GM23338 (cell line): Measurements from ENCODE around the gene DOCK2. TPM values are rescaled to one million over a fixed set of nuclear protein-coding genes. Genes with fewer than 3 reads are reported as not detected.

Experiments
- ATAC-seq: fragments of 200-7000 bp; cut with Tn5 transposase; 3 replicates; pipeline ENCODE4 v1.9.1; 2020
- DNase-seq: peaks from one replicate; pipeline ENCODE4 v3.0.0-alpha.2; 2015; ENCODE audit warnings: low spot score
- H2AFZ ChIP-seq: fragments of 200-600 bp; sonication (generic); 2 replicates; pipeline ENCODE4 v1.8.0; 2016; ENCODE audit warnings: antibody characterized with exemption, mild to moderate bottlenecking, moderate library complexity
- H3F3A ChIP-seq: fragments of 200-600 bp; sonication (generic); replicated peaks from 2 replicates; pipeline ENCODE4 v1.8.0; 2017; ENCODE audit warnings: antibody characterized with exemption, mixed run types, low read depth
- H3K27ac ChIP-seq: fragments of 200-600 bp; sonication (generic); 2 replicates; pipeline ENCODE4 v1.6.1; 2016; ENCODE audit warnings: low read depth
- H3K27me3 ChIP-seq: fragments of 200-600 bp; sonication (generic); 2 replicates; pipeline ENCODE4 v1.8.0; 2016; ENCODE audit warnings: mild to moderate bottlenecking, mixed run types, moderate library complexity; ENCODE audit not compliant: insufficient read depth
- H3K36me3 ChIP-seq: fragments of 200-600 bp; sonication (generic); 2 replicates; pipeline ENCODE4 v1.8.0; 2016; ENCODE audit warnings: mild to moderate bottlenecking; ENCODE audit not compliant: insufficient read depth
- H3K4me1 ChIP-seq: fragments of 200-600 bp; sonication (generic); 2 replicates; pipeline ENCODE4 v1.8.0; 2016; ENCODE audit warnings: mild to moderate bottlenecking, moderate library complexity; ENCODE audit not compliant: insufficient read depth
- H3K4me2 ChIP-seq: fragments of 200-600 bp; sonication (generic); 2 replicates; pipeline ENCODE4 v1.7.1; 2017; ENCODE audit warnings: mixed run types
- H3K4me3 ChIP-seq: fragments of 200-600 bp; sonication (generic); 2 replicates; pipeline ENCODE4 v1.6.1; 2016; ENCODE audit warnings: mixed run types
- H3K79me2 ChIP-seq: fragments of 200-600 bp; sonication (generic); replicated peaks from 2 replicates; pipeline ENCODE4 v1.8.0; 2017; ENCODE audit warnings: mild to moderate bottlenecking; ENCODE audit not compliant: insufficient read depth
- H3K9me2 ChIP-seq: fragments of 200-600 bp; sonication (generic); 2 replicates; pipeline ENCODE4 v1.8.0; 2017; ENCODE audit not compliant: insufficient read depth
- H4K20me1 ChIP-seq: fragments of 200-600 bp; sonication (generic); replicated peaks from 2 replicates; pipeline ENCODE4 v1.8.0; 2017; ENCODE audit warnings: mild to moderate bottlenecking; ENCODE audit not compliant: insufficient read depth
- H3K27ac Mint-ChIP-seq: 2 replicates; pipeline ENCODE4 v1.8.0; 2020; ENCODE audit warnings: inconsistent platforms, mild to moderate bottlenecking, moderate library complexity, mixed read lengths
- H3K27me3 Mint-ChIP-seq: 3 replicates; pipeline ENCODE4 v1.8.0; 2022; ENCODE audit warnings: low read depth, mild to moderate bottlenecking, moderate library complexity, mixed read lengths, inconsistent platforms; ENCODE audit not compliant: insufficient read depth, poor library complexity
- H3K36me3 Mint-ChIP-seq: 3 replicates; pipeline ENCODE4 v1.8.0; 2021; ENCODE audit warnings: low read depth, mild to moderate bottlenecking, inconsistent platforms, moderate library complexity, mixed read lengths
- H3K4me1 Mint-ChIP-seq: 3 replicates; pipeline ENCODE4 v1.8.0; 2020; ENCODE audit warnings: mild to moderate bottlenecking, inconsistent platforms, mixed read lengths
- H3K4me3 Mint-ChIP-seq: 3 replicates; pipeline ENCODE4 v1.8.0; 2021; ENCODE audit warnings: moderate library complexity, mild to moderate bottlenecking, inconsistent platforms, mixed read lengths
- H3K9me3 Mint-ChIP-seq: 3 replicates; pipeline ENCODE4 v1.8.0; 2020; ENCODE audit warnings: moderate library complexity, mild to moderate bottlenecking, inconsistent platforms, mixed read lengths
- CTCF ChIP-seq, 2 experiments: fragments of 200-600 bp in 1 of 2; sonication (generic) in 1 of 2; conservative IDR thresholded peaks; 2 replicates each; pipeline versions ENCODE4 v1.5.1 to v1.6.1; 2016 to 2017; ENCODE audit warnings: antibody characterized with exemption in 2 of 2, low read depth in 2 of 2, mild to moderate bottlenecking in 2 of 2, moderate library complexity in 1 of 2
- EZH2 ChIP-seq: fragments of 200-600 bp; sonication (generic); IDR thresholded peaks from one replicate; pipeline ENCODE4 v1.8.0; 2017; ENCODE audit warnings: antibody characterized with exemption, mild to moderate bottlenecking, low read depth; ENCODE audit not compliant: unreplicated experiment
- EZH2phosphoT487 ChIP-seq: fragments of 200-600 bp; sonication (generic); IDR thresholded peaks from one replicate; pipeline ENCODE4 v1.8.1; 2018; ENCODE audit warnings: antibody characterized with exemption; ENCODE audit not compliant: unreplicated experiment
- JUNB ChIP-seq: IDR thresholded peaks from one replicate; pipeline ENCODE4 v1.6.1; 2016; ENCODE audit warnings: antibody characterized with exemption; ENCODE audit not compliant: unreplicated experiment
- NANOG ChIP-seq: IDR thresholded peaks from 2 replicates; pipeline ENCODE4 v1.6.1; 2016; ENCODE audit warnings: antibody characterized with exemption, borderline replicate concordance
- POLR2AphosphoS5 ChIP-seq: IDR thresholded peaks from 2 replicates; pipeline ENCODE4 v1.6.1; 2016; ENCODE audit warnings: antibody characterized with exemption, low read depth
- ZNF114 ChIP-seq: fragments of 250-450 bp; sonication (Bioruptor Pico); IDR thresholded peaks from 2 replicates; pipeline ENCODE4 v1.5.0; 2020; ENCODE audit warnings: mild to moderate bottlenecking, moderate library complexity
- ZNF331 ChIP-seq: fragments of 250-450 bp; sonication (Bioruptor Pico); IDR thresholded peaks from 2 replicates; pipeline ENCODE4 v1.5.0; 2020; ENCODE audit warnings: low read depth, mild to moderate bottlenecking, moderate library complexity
- ZNF462 ChIP-seq: fragments of 250-450 bp; sonication (Bioruptor Pico); IDR thresholded peaks from 2 replicates; pipeline ENCODE4 v1.5.0; 2020; ENCODE audit warnings: mild to moderate bottlenecking, moderate library complexity
- polyA plus RNA-seq: library from polyadenylated mRNA; unstranded; fragments of >200 nt; fragmentation: Nextera tagmentation; extraction: Ambion mirVana; gene quantifications from 2 replicates; pipeline ENCODE4 v1.2.1, GENCODE V29; 2016
- total RNA-seq: library from RNA; depleted of rRNA; stranded (reverse); fragments of >200 nt; shearing (Covaris generic); gene quantifications from 2 replicates; pipeline ENCODE4 v1.2.3, GENCODE V29; 2014
- TF ChIP-seq, protein P1 (sequence below): IDR thresholded peaks from 2 replicates; pipeline ENCODE4 v1.6.1; 2016; ENCODE audit warnings: antibody characterized with exemption

The DOCK2 gene
- total and polyA plus RNA-seq, 2 experiments from 2014 or later = 3.7 to 9.4 TPM

DNA sequence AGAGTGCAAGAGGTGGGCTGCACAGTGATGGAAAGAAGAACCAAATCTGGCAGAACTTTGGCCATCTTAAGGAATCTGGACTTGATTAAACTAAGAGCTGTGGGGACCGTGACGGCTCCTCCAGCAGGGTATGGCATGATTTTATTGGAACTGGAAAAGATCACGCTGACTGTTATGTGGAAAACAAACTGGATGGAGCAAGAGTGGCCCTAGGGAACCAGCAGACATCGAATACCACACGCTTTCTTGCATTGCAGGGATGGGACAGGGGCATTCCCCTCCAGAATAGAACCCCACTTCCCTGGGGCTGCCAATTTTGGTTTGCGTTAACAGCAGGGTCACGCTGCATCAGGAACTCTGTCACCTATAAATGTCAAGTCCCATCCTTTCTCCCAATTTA lies 304.5 kb downstream of the DOCK2 start:
- H3K4me3 Mint-ChIP-seq = no peak overlapping the region
- H3K36me3 Mint-ChIP-seq = no peaks in the 10 kb centered on the region
- TF ChIP-seq ZNF462 (CRISPR knock-in tag) (no peak), CTCF (conservative IDR thresholded peaks at IDR 0.05; ENCODE audit: low read depth in 2 of 2) (no peak), JUNB (no peak), NANOG (no peak), ZNF331 (no peak), ZNF114 (CRISPR knock-in tag) (no peak), EZH2phosphoT487 (no peak), POLR2AphosphoS5 (no peak), EZH2 (no peak)
- TF ChIP-seq, protein P1, sequence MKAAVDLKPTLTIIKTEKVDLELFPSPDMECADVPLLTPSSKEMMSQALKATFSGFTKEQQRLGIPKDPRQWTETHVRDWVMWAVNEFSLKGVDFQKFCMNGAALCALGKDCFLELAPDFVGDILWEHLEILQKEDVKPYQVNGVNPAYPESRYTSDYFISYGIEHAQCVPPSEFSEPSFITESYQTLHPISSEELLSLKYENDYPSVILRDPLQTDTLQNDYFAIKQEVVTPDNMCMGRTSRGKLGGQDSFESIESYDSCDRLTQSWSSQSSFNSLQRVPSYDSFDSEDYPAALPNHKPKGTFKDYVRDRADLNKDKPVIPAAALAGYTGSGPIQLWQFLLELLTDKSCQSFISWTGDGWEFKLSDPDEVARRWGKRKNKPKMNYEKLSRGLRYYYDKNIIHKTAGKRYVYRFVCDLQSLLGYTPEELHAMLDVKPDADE = no peak
- Histone ChIP-seq H3K9me2 (no peaks in the 10 kb centered on the region), H3K27me3 (no peaks in the 10 kb centered on the region), H3K4me1 (peaks cover 9% of the 10 kb centered on the region), H3K27ac (no peak overlapping the region), H3K4me2 (no peak overlapping the region), H3F3A (no peaks in the 10 kb centered on the region), H3K4me3 (no peak overlapping the region), H3K79me2 (no peaks in the 10 kb centered on the region), H4K20me1 (no peaks in the 10 kb centered on the region), H3K36me3 (no peaks in the 10 kb centered on the region), H2AFZ (no peak overlapping the region)
- H3K4me1 Mint-ChIP-seq = peaks cover 15% of the 10 kb centered on the region
- peaks cover 2% of the 10 kb centered on the region for H3K27me3 Mint-ChIP-seq
- no peaks in the 10 kb centered on the region for H3K9me3 Mint-ChIP-seq
- DNase-seq (no peak), ATAC-seq (no peak)
- H3K27ac Mint-ChIP-seq = no peak overlapping the region
